SK-N-SH (cell line): ENCODE data around the gene SIGLEC10. TPM values are rescaled to one million over a fixed set of nuclear protein-coding genes. Genes with fewer than 3 reads are reported as not detected.

Experiments
- CTCF ChIA-PET: fragments of 300-600, 350-600 bp; formaldehyde crosslinking; extraction: SDS; loops from one replicate; lab custom pipeline; 2021; lab: Yijun Ruan, JAX
- POLR2A ChIA-PET: fragments of 350-600 bp; sonication (Branson Sonifier 250); formaldehyde crosslinking; extraction: SDS; loops from one replicate; lab custom pipeline; 2020; ENCODE audit warnings: antibody characterized with exemption, inconsistent platforms; lab: Yijun Ruan, JAX
- DNase-seq: peaks from one replicate; pipeline ENCODE4 v3.0.0; 2012
- H2AFZ ChIP-seq: fragments of 200-600 bp; sonication (generic); 2 replicates; pipeline ENCODE4 v1.8.1; 2016; ENCODE audit warnings: antibody characterized with exemption, mild to moderate bottlenecking, low read depth
- H3F3A ChIP-seq: fragments of 200-600 bp; sonication (generic); replicated peaks from 2 replicates; pipeline ENCODE3; 2016; ENCODE audit warnings: antibody characterized with exemption, mild to moderate bottlenecking; ENCODE audit not compliant: insufficient read depth
- H3K27ac ChIP-seq, 2 experiments: fragments of 200-500 bp in 1 of 2; fragments of 200-600 bp in 1 of 2; sonication (Bioruptor generic) in 1 of 2; sonication (generic), shearing (Covaris generic) in 1 of 2; 2 replicates each; pipeline versions ENCODE4 v1.5.1 to v1.6.1; 2014 to 2016; ENCODE audit warnings: low read depth in 2 of 2, inconsistent platforms in 1 of 2, low read length in 1 of 2, mild to moderate bottlenecking in 1 of 2, mixed read lengths in 1 of 2
- H3K27me3 ChIP-seq: fragments of 200-600 bp; sonication (generic), shearing (Covaris generic); 2 replicates; pipeline ENCODE4 v1.6.1; 2016; ENCODE audit warnings: mixed run types; ENCODE audit not compliant: insufficient read depth
- H3K36me3 ChIP-seq, 2 experiments: fragments of 200-500 bp in 1 of 2; fragments of 200-600 bp in 1 of 2; sonication (Bioruptor generic) in 1 of 2; sonication (generic) in 1 of 2; replicated peaks in 1 of 2; 2 replicates each; pipeline versions ENCODE3 to v1.5.1; 2014 to 2016; ENCODE audit warnings: low read length in 1 of 2, mild to moderate bottlenecking in 1 of 2; ENCODE audit not compliant: insufficient read depth in 2 of 2, control insufficient read depth in 1 of 2
- H3K4me1 ChIP-seq, 2 experiments: fragments of 200-500 bp in 1 of 2; fragments of 200-600 bp in 1 of 2; sonication (Bioruptor generic) in 1 of 2; sonication (generic), shearing (Covaris generic) in 1 of 2; 2 replicates each; pipeline versions ENCODE4 v1.5.1 to v1.6.1; 2014 to 2016; ENCODE audit warnings: low read depth in 1 of 2, low read length in 1 of 2, mixed run types in 1 of 2; ENCODE audit not compliant: insufficient read depth in 2 of 2, control insufficient read depth in 1 of 2
- H3K4me2 ChIP-seq: fragments of 200-600 bp; sonication (generic), shearing (Covaris generic); 2 replicates; pipeline ENCODE4 v1.6.1; 2017; ENCODE audit warnings: mixed run types
- H3K4me3 ChIP-seq, 2 experiments: fragments of 200-500 bp in 1 of 2; fragments of 200-600 bp in 1 of 2; sonication (Bioruptor generic) in 1 of 2; sonication (generic), shearing (Covaris generic) in 1 of 2; 2 replicates each; pipeline versions ENCODE4 v1.5.1 to v1.8.1; 2014 to 2016; ENCODE audit warnings: low read depth in 2 of 2, inconsistent platforms in 1 of 2, low read length in 1 of 2, mild to moderate bottlenecking in 1 of 2, mixed read lengths in 1 of 2, moderate library complexity in 1 of 2
- H3K79me2 ChIP-seq: fragments of 200-600 bp; sonication (generic); 2 replicates; pipeline ENCODE4 v1.8.1; 2017; ENCODE audit warnings: mild to moderate bottlenecking; ENCODE audit not compliant: insufficient read depth
- H3K9ac ChIP-seq: fragments of 200-600 bp; sonication (generic); 2 replicates; pipeline ENCODE4 v1.6.1; 2017; ENCODE audit warnings: mixed run types
- H3K9me2 ChIP-seq: fragments of 200-600 bp; sonication (generic); 2 replicates; pipeline ENCODE4 v1.6.1; 2017; ENCODE audit warnings: mixed run types
- H3K9me3 ChIP-seq: fragments of 200-600 bp; sonication (generic); 2 replicates; pipeline ENCODE4 v1.6.1; 2017; ENCODE audit warnings: mixed run types, mild to moderate bottlenecking, moderate library complexity
- H4K20me1 ChIP-seq: fragments of 200-600 bp; sonication (generic); 2 replicates; pipeline ENCODE4 v1.6.1; 2017; ENCODE audit warnings: mild to moderate bottlenecking, mixed run types; ENCODE audit not compliant: insufficient read depth
- ELF1 ChIP-seq: IDR thresholded peaks from 2 replicates; pipeline ENCODE4 v1.4.0; 2012
- EZH2phosphoT487 ChIP-seq: fragments of 200-600 bp; sonication (generic); IDR thresholded peaks from 2 replicates; pipeline ENCODE4 v1.6.1; 2017; ENCODE audit warnings: low read depth, mixed run types, mild to moderate bottlenecking, antibody characterized with exemption, moderate library complexity, borderline replicate concordance
- GATA2 ChIP-seq: sonication (generic); formaldehyde crosslinking; IDR thresholded peaks from 2 replicates; pipeline ENCODE4 v1.5.0; 2020; ENCODE audit warnings: mild to moderate bottlenecking, missing genetic modification reagents
- JUND ChIP-seq: IDR thresholded peaks from 2 replicates; pipeline ENCODE4 v1.4.0; 2012
- MEF2A ChIP-seq: IDR thresholded peaks from 2 replicates; pipeline ENCODE4 v1.4.0; 2012; ENCODE audit warnings: low read depth, borderline replicate concordance
- NRF1 ChIP-seq: IDR thresholded peaks from 2 replicates; pipeline ENCODE4 v1.6.1; 2012; ENCODE audit warnings: low read depth, mild to moderate bottlenecking, low read length
- RAD21 ChIP-seq: IDR thresholded peaks from 2 replicates; pipeline ENCODE4 v1.6.1; 2012; ENCODE audit warnings: mild to moderate bottlenecking, low read length
- REST ChIP-seq: IDR thresholded peaks from 2 replicates; pipeline ENCODE4 v1.6.1; 2012; ENCODE audit warnings: mild to moderate bottlenecking, low read depth, low read length, moderate library complexity
- SMC3 ChIP-seq: IDR thresholded peaks from 2 replicates; pipeline ENCODE4 v1.6.1; 2012; ENCODE audit warnings: low read depth, low read length, improper control_type of control experiment
- USF2 ChIP-seq: fragments of 150-350 bp; IDR thresholded peaks from 2 replicates; pipeline ENCODE4 v1.6.1; 2017; ENCODE audit warnings: antibody characterized with exemption, low read length, low read depth, borderline replicate concordance
- WGBS: methylation state at CpG from one replicate; pipeline ENCODE4 v1.1.6; 2017; ENCODE audit warnings: low lambda C conversion rate; 5-methylcytosine and 5-hydroxymethylcytosine counted together
- polyA plus RNA-seq, 3 experiments: library from polyadenylated mRNA; depleted of rRNA; stranded (reverse); fragments of >200 nt; gene quantifications; 2 replicates each; pipeline ENCODE4 v1.2.3, GENCODE V29; 2012
- TF ChIP-seq, protein P1 (sequence below): IDR thresholded peaks from 2 replicates; pipeline ENCODE4; 2012
- TF ChIP-seq, protein P2 (sequence below): IDR thresholded peaks from 2 replicates; pipeline ENCODE4 v1.4.0; 2012; ENCODE audit warnings: low read depth
- TF ChIP-seq, protein P3 (sequence below): fragments of 200-600 bp; sonication (generic); IDR thresholded peaks from 2 replicates; pipeline ENCODE4 v1.6.1; 2017; ENCODE audit warnings: antibody characterized with exemption, mild to moderate bottlenecking, moderate library complexity

SIGLEC10 gene
- polyA plus RNA-seq, 1 of the 3 experiments (the other 2 are of a cell fraction): not detected

GRCh38 chr19:51458899-51459505 is 41.6 kb upstream of the SIGLEC10 start:
- no peaks in the 10 kb centered on the region for H3F3A ChIP-seq
- H3K9me2 ChIP-seq: no peaks in the 10 kb centered on the region

More at GRCh38 chr19:51458899-51459505, 41.6 kb upstream of the SIGLEC10 start:
- TF ChIP-seq REST (no peak), MEF2A (no peak), GATA2 (CRISPR knock-in tag) (no peak), ELF1 (no peak), SMC3 (no peak), RAD21 (no peak), JUND (no peak), EZH2phosphoT487 (no peak), USF2 (no peak), NRF1 (no peak)
- TF ChIP-seq, protein P1, sequence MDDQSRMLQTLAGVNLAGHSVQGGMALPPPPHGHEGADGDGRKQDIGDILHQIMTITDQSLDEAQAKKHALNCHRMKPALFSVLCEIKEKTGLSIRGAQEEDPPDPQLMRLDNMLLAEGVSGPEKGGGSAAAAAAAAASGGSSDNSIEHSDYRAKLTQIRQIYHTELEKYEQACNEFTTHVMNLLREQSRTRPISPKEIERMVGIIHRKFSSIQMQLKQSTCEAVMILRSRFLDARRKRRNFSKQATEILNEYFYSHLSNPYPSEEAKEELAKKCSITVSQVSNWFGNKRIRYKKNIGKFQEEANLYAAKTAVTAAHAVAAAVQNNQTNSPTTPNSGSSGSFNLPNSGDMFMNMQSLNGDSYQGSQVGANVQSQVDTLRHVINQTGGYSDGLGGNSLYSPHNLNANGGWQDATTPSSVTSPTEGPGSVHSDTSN: no peak
- TF ChIP-seq, protein P2, sequence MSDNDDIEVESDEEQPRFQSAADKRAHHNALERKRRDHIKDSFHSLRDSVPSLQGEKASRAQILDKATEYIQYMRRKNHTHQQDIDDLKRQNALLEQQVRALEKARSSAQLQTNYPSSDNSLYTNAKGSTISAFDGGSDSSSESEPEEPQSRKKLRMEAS: no peak
- TF ChIP-seq, protein P3, sequence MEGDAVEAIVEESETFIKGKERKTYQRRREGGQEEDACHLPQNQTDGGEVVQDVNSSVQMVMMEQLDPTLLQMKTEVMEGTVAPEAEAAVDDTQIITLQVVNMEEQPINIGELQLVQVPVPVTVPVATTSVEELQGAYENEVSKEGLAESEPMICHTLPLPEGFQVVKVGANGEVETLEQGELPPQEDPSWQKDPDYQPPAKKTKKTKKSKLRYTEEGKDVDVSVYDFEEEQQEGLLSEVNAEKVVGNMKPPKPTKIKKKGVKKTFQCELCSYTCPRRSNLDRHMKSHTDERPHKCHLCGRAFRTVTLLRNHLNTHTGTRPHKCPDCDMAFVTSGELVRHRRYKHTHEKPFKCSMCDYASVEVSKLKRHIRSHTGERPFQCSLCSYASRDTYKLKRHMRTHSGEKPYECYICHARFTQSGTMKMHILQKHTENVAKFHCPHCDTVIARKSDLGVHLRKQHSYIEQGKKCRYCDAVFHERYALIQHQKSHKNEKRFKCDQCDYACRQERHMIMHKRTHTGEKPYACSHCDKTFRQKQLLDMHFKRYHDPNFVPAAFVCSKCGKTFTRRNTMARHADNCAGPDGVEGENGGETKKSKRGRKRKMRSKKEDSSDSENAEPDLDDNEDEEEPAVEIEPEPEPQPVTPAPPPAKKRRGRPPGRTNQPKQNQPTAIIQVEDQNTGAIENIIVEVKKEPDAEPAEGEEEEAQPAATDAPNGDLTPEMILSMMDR: no peak
- TF ChIP-seq, all 33 proteins: peak for 0
- Histone ChIP-seq H3K9ac (no peak overlapping the region), H4K20me1 (no peaks in the 10 kb centered on the region), H3K4me1 (no peaks in the 10 kb centered on the region; a peak in 1 of 4 replicates), H3K4me2 (no peak overlapping the region), H3K27ac (no peak overlapping the region), H2AFZ (no peak overlapping the region), H3K27me3 (peaks cover 48% of the 10 kb centered on the region), H3K36me3 (no peaks in the 10 kb centered on the region), H3K9me3 (no peaks in the 10 kb centered on the region), H3K79me2 (no peaks in the 10 kb centered on the region), H3K4me3 (no peak overlapping the region)
- POLR2A ChIA-PET: no interaction called here
- 12% methylated on average over 14 of the region's 14 CpGs for WGBS
- CTCF ChIA-PET: interaction anchor here (7.0 kb wide), 1 partner anchor 15 kb away, joined by 37 read pairs; no protein-coding TSS in a partner anchor
- no peak for DNase-seq
